GM04503 (cell line): ENCODE measurements around the gene ZMIZ2.
"Not testable (repeated sequence)": the region's sequence is repeated elsewhere in the genome, so short reads cannot be mapped to it uniquely, and the experiment has no call there.

Source experiments
- DNase-seq: peaks from one replicate; pipeline ENCODE4 v3.0.0-alpha.2; 2012; ENCODE audit warnings: low read depth

The ZMIZ2 gene

DNA sequence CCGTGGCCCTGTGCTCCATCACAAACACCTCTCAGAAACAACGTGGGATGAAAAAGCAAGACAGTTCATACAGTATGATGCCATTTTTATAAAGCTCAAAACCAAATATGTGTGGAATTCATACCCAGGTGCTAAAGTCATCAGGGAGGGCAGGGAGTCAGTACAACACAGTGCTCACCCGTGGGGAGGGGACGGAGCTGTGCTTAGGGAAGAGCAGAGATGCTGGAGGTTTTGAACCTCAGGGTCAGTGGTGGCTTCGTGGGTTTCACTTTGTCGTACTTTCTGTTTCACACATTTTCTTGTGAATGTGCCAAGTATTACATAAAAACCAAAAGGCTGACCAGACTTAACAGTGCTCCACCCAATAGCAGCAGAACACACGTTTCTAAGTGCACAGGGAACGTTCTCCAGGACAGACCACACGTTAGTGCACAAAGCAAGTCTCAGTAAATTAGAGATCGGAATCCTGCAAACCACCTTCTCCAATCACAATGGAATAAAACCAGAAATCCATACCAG lies 21.2 kb downstream of the ZMIZ2 start:
- DNase-seq, result peak; percentile 36

DNA sequence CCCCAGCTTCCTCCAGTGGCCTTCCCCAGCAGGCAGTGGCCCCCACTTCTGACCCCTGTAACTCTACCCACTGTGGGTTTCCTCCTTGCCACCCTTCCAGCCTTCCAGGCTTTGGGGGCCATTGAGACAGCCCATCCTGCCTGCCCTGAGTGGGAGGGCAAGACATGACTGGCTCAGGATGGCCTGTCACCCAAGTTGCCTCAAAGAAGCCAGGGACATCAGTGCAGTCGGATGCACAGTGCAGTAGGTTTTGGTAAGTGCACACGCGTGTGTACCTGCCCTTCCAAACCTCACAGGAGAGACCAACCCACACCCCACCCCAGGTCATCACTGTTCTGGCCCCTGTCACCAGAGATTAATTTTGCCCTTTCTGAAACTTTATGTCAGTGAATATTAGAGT lies 22.7 kb downstream of the ZMIZ2 start:
- no peak for DNase-seq

DNA sequence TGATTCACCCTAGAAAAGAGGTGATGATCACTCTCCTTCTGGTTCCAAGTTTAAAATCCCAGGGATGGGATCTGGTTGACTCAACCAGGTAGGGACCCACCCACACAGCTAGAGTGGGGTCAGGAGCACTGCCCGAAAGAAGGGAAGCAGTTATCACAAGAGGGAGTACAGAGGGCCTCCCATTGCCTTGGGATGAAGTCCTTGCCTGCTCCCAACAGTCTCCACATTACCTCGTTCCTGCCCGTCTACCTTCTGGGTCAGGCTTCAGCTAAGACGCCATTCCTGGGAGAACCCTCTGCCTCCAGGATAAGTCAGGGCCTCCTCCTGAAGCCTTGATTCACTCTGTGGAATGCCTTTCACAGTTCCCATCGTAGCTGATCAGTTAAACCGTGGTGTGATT lies 23.8 kb downstream of the ZMIZ2 start:
- DNase-seq, result no peak

DNA sequence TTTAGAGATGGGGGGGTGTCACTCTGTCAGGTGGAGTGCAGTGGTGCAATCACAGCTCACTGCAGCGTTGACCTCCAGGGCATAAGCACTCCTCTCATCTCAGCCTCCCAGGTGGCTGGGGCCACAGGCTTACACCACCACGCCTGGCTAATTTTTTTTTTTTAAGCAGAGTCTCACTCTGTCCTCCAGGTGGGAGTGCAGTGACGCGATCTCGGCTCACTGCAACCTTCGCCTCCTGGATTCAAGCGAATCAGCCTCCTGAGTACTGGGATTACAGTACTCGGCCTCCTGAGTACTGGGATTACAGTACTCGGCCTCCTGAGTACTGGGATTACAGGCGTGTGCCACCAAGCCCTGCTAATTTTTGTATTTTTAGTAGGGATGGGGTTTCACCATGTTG lies 24.2 kb downstream of the ZMIZ2 start:
- no peak for DNase-seq

DNA sequence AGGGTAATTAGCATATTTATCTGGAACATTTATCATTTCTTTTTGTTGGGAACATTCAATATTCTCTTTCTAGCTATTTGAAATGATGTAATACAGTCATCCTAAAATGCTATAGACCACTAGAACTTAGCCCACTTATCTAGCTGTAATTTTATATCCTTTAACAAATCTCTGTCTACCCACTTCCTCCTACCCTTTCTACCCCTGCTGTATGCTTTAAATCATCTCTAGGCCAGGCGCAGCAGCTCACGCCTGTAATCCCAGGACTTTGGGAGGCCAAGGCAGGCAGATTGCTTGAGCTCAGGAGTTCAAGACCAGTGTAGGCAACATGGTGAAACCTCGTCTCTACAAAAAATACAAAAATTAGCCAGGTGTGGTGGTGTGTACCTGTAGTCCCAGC lies 25.8 kb downstream of the ZMIZ2 start:
- not testable (repeated sequence) for DNase-seq

DNA sequence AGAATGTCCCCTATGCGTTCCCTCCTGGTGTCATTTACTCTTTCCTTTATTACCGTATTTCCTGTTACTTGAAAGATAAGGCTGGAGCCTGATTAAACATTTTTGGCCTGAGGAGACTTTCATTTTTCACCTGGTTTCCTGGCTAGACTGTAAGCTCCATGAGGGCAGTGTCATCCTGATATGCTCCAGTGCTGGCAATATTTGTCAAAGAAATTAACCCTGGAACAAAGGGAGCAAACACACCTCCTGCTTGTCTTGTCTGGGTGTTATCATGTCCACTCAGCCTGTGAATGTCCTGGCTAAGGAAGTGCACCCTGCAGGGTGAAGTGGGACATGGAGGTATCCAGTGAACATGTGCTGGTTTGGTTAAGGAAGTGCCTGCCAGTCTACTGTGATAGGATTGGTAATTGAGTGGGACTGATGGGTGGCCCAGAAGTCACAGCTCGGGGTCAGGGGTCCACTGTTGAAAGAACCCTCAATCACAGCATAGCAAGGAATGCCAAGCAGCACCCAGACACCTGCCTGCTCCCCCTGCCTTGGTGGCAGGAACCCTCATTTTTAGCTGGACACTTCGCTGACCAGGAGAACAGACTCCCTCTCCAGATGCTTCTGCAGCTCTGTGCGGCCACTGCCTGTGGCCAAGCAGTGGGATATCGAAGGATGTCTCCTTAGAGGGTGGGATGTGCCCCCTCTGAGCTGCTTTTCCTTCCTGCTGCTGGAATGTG lies 26.9 kb downstream of the ZMIZ2 start:
- DNase-seq, result no peak

DNA sequence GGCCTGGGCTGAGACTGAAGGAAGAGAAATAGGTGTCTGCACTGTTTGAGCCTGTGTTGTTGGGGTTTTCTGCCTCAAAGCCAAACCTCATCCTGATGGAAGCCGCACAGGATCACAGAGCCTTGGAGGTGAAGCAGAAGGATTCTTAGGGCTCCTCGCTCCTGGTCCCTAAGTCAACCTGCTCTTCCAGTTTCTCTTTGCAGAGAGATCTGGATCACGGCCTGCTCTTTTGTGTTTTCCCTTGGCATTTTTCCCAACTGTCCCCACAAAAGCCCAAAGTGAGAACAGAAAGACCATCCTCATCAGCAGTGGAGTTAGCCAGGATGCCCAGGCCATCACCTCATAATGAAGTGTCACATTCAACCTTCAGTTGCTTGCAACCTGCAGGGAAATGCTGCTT lies 27.6 kb downstream of the ZMIZ2 start:
- no peak for DNase-seq

DNA sequence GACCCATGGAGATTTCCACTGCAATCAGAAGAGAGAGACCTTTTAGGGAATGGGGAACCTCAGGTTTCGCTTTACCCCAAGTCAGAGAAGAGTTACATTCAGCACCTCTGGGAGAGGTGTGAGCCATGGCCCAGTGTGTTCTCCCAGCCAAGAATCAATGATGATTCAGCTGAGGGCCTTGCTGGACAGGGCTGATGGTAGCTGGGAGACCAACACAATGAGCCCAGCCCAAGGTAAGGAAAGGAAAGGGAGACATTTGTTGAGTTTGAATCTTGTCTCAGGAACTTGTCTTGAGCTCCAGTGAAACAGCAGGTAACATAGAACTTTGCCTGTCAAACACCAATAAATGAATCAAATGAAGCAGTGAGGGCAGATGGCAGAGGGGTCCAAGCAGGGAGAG lies 33.8 kb downstream of the ZMIZ2 start:
- no peak for DNase-seq

DNA sequence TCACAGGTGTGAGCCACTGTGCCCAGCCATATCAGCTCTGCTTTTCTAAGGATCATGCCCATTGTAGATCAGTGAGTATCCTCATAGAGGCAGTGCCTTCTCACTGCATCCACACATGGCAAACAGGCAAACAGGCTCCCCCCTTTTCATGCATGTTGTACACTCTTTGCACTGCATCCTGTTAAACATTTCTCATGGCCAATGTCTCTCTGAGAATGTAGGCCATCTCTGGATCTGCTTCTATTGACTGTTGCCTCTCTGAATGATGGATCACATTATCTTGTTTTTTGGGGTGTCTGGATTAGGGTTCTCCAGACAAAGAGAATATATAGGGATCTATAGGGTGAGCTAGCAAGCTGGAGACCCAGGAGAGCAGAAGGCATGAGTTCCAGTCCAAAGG lies 34.8 kb downstream of the ZMIZ2 start:
- DNase-seq, result no peak

DNA sequence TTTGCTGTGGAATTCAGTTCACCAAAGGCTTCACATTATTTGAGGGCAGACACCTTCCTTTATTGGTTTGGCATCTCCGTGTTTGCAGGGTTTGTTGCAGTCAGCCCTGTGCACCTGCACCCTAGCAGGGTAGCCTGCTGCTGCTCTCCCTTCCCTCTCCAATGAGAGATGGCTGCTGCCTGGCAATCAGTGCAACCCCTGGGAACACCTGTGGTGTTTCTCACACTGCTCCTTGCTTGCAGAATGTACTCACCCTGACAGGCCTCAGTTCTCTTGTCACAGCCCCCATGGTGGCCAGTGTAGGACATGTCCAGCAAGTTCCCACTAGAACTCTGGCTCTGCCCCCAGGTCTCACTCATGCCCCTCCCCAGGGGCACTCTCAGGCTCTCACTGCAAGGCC lies 35.7 kb downstream of the ZMIZ2 start:
- no peak for DNase-seq

DNA sequence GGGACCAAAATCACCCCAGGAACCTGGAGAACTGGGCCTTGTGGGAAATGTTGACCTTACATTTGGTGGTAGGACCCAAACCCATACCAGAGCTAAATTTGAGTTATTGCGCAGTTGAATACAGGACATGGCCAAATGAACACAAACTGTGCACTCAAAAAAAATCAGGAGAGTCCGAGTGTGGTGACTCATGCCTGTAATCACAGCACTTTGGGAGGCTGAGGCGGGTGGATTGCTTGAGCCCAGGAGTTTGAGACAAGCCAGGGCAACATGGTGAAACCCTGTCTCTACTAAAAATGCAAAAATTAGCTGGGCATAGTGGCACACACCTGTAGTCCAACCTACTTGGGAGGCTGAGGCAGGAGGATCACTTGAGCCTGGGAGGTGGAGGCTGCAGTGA lies 36.6 kb downstream of the ZMIZ2 start:
- not testable (repeated sequence) for DNase-seq

DNA sequence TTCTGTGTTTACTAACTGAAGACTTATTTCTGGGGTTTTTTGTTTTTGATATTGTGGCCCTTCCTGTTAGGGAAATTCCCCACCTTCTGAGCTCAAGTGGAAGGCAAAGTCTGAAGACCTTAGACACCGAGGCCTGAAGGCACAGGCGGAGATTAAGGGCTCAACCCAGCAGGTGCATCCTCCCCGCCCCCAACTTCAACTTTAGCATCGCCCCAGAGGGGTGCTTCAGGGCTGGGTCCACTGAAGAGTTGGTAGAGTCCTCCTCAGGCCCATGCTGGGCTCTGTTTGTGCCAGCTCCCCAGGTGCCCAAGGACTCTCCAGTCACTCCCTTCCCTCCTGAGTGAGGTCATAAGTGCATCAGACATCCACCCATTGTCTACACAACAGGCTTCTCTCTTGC lies 38.4 kb downstream of the ZMIZ2 start:
- no peak for DNase-seq

DNA sequence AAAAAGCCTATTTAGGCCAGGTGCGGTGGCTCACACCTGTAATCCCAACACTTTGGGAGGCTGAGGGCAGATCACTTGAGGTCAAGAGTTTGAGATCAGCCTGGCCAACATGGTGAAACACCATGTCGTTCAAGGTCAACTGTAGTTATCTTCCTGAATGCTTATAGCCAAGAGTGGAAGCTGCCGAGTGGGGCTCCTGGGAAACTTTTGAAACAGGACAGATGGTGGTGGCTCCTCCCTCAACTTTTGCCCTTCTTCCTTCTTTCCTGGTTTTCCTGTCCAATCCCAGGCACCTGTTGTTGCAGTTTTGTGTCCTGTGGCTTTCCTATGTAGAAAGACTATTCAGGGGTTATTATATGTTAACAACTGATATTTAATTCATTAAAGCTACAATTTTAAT lies 39.1 kb downstream of the ZMIZ2 start:
- no peak for DNase-seq

DNA sequence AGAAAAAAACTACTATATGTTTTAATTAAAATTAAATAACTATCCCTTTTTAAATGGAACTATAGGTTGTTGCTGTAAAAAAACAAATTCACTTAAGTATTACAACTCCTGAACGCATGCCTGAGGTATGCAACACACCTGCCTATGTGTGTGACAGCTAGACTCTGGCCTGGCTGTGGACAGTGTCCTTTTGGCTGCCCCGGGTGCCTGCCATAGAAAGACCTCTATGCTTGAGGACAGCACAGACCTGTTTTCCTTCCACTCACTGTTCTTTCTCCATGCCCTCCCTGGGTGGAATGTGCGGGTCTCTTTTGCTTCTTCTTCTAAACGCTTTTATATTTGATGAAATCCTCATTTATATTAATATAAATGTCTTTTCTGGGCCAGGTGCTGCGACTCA lies 41.3 kb downstream of the ZMIZ2 start:
- DNase-seq, result no peak

DNA sequence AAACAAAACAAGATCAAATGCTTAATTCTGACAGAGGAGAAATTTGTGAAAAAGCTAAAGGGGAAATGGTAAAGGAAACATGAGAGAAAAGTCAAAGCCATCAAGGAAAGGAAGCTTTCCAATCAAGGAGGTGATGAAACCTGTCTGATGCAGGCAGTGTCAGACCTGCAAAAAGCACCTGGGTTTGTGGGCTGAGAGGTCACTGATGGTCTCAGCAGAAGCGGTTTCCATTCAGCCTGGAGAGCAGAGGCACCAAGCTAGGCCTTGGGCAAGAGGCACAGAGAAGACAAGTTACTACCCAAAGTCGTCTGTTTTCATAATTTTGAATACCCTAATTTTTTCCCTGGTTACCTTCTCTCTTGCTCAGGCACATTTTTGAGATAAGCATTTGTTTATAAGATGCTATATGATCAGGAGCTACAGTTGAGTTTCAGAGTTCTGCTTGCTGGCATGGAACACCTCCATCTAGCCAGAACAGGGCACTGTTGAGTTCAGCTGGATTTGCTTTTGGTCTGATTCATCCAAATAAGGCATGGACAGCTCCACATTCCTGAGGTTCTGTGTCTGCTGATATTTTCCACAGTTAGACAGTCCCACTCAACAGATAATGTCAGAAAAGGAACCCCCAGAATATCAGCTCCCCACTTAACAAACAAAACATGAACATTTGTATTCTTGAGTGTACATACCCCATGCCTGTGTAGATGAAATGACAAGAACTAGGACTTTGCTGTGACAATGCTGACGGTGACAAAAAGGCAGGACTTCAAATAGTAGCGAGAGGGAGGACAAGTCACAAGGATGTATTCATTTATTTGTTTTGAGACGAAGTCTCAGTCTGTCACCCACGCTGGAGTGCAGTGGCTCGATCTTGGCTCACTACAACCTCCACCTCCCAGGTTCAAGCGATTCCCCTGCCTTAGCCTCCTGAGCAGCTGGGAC lies 42.9 kb downstream of the ZMIZ2 start:
- DNase-seq, result no peak

DNA sequence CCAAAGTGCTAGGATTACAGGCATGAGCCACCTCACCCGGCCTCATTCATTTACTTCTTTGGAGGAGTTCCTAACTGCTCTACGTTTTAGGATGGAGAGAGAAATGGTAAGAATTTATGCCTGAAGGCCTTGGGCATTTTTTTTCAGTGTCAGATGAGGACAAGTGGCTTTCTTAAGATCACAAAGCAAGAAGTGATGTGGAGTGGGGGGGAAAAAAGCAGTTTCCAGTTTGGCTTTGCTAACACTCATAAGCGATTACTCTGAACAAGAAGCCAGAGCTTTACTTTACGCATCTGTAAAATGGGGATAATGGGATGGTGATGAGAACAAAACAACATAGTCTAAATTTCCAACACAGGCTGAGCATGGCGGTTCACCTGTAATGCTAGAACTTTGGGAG lies 45.3 kb downstream of the ZMIZ2 start:
- DNase-seq, result no peak

DNA sequence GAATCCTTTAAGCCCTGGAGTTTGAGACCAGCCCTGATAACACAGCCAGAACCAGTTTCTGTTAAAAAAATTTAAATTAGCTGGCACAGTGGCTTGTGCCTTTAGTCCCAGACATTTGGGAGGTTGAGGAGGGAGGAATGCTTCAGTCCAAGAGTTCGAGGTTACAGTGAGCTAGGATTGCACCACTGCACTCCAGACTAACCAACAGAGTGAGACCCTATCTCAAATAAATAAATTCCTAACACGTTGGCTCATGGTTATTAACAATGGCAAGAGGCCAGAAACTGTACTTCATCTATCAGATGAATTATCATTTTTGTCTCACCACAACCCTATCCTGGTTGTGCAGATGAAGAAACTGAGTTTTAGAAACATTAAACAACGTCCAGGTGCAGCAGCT lies 45.7 kb downstream of the ZMIZ2 start:
- no peak for DNase-seq

DNA sequence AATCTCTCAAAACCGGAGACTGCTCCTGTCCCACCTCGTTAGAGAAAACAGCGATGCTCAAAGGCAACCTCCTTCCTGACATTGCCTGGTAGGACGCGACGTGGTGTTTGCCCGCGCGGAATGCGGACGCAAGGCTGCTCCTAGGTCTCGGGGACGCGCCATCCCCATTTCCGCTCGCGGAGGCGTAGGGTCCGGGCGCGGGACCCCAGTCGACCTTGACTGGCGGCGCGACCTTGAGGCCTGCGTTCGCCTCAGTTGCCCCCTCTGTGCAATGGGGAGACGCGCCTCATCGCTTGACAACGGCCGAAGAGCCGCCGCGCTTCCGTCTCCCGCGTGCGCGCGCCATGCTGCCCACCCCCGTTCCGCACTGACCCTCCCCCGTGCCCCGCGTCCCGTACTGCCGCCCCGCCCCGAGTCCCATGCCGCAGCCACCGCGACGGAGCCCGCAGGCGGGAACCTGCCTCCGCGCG lies 47.4 kb downstream of the ZMIZ2 start:
- no peak for DNase-seq

DNA sequence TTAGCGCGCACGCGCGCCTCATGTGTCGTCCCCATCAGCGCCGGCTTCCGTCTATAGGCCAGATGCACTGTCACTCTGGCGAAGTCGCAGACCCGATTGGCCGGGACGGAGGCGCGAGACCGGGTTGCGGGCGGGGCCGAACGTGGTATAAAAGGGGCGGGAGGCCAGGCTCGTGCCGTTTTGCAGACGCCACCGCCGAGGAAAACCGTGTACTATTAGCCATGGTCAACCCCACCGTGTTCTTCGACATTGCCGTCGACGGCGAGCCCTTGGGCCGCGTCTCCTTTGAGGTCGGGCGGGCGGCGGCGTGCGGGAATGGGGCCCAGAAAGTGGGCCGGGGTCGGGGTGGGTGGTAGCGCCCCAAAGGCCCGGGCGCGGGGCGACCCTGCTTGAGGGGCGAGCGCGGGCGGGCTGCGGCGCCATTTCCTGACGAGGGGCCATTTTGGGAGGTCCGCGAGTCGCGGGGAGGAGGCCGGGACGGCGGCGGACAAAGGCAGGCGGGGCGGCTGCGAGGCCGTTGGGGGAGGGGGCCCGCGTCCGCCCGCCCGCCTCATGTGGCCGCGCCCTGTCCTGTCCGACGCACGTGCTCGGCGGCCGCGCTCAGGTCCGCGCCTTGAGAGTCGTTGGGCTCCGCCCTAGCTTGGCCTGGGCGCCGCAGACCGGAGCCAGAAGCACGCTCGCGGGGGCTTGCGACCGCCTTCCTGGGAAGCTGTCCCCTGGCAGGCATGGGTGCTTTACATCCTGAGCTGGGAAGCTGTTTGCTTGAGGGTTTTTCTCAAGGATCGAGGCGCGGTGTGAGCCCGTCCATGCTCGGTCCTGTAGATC lies 48.1 kb downstream of the ZMIZ2 start, which contains the start of gene PPIA:
Gene PPIA, plus strand, starts transcription at position 178 of the 825 bp plus-strand sequence. Its CDS starts 44 bp downstream, at position 222.
- DNase-seq, result peak; percentile 88

DNA sequence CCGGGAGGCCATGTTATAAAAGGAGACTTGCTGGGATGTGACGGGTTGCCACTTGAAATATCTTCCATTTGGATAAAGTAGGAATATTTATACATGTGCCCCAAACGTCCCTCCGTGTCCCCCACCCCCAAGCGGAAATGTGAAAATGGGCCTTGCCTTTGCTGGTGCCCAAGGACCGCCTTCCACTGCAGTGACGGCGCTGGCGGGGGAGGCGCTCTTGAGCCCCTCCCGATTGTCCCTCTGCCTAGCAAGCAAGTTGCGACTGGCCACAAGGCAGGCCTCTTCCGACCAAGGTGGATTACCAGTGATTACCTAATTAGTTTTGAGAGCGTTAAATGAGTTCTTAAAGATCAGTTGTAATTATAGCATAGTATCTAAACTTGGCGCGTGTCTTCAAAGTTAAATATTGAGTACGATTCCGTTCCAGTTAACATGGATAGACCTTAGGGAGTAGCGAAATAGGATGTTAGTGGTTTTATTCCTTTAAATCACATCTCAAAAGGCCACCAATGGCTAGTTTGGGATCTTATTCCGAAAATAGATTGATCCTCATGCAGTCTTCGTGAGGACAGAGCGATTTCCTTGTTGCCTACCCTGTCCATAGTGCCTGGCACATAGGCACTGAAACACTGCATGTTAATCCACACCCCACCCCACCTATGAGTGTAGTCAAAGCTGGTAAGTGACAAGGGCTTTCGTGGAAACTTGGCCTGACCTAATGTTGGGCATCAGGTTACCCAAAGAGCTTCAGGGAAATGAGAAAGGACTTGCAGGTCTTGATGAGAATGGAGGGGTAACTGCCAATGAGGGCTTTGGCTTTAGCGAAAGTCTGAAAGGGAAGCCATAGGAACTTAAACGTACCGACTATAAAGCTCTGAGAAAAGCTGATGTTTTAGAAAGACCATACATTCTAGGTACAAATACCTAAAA lies 48.9 kb downstream of the ZMIZ2 start:
- peak; percentile 54 for DNase-seq
